Measurements from ENCODE around the gene MAGED1.

DNA sequence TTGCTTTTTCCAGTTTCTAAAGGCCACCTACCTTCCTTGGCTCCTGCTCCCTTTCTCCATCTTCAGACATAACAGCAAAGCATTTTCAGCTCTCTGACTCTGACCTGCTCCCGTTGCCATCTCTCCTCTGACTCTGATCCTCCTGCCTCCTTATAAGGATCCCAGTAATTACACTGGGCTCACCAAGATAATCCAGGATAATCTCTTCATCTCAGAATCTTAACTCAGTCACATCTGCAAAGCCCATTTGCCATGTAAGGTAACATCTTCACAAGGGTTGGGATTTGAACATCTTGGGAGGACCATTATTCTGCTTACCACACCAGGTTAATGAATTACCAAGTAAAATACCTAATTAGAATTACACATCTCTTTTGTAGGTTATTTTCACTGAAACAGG is 41.3 kb upstream of the MAGED1 start:
- TF ChIP-seq, protein P1, sequence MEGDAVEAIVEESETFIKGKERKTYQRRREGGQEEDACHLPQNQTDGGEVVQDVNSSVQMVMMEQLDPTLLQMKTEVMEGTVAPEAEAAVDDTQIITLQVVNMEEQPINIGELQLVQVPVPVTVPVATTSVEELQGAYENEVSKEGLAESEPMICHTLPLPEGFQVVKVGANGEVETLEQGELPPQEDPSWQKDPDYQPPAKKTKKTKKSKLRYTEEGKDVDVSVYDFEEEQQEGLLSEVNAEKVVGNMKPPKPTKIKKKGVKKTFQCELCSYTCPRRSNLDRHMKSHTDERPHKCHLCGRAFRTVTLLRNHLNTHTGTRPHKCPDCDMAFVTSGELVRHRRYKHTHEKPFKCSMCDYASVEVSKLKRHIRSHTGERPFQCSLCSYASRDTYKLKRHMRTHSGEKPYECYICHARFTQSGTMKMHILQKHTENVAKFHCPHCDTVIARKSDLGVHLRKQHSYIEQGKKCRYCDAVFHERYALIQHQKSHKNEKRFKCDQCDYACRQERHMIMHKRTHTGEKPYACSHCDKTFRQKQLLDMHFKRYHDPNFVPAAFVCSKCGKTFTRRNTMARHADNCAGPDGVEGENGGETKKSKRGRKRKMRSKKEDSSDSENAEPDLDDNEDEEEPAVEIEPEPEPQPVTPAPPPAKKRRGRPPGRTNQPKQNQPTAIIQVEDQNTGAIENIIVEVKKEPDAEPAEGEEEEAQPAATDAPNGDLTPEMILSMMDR (IDR thresholded peaks at IDR 0.05) = no peak
- TF ChIP-seq TCF7L2 (IDR thresholded peaks at IDR 0.05; ENCODE audit: low read depth, low read length) (no peak), POLR2AphosphoS5 (IDR thresholded peaks at IDR 0.05; ENCODE audit: low read depth, low read length) (no peak), SIN3A (IDR thresholded peaks at IDR 0.05; ENCODE audit: borderline replicate concordance, insufficient read depth, low read depth, low read length) (no peak)
- TF ChIP-seq, protein P2, sequence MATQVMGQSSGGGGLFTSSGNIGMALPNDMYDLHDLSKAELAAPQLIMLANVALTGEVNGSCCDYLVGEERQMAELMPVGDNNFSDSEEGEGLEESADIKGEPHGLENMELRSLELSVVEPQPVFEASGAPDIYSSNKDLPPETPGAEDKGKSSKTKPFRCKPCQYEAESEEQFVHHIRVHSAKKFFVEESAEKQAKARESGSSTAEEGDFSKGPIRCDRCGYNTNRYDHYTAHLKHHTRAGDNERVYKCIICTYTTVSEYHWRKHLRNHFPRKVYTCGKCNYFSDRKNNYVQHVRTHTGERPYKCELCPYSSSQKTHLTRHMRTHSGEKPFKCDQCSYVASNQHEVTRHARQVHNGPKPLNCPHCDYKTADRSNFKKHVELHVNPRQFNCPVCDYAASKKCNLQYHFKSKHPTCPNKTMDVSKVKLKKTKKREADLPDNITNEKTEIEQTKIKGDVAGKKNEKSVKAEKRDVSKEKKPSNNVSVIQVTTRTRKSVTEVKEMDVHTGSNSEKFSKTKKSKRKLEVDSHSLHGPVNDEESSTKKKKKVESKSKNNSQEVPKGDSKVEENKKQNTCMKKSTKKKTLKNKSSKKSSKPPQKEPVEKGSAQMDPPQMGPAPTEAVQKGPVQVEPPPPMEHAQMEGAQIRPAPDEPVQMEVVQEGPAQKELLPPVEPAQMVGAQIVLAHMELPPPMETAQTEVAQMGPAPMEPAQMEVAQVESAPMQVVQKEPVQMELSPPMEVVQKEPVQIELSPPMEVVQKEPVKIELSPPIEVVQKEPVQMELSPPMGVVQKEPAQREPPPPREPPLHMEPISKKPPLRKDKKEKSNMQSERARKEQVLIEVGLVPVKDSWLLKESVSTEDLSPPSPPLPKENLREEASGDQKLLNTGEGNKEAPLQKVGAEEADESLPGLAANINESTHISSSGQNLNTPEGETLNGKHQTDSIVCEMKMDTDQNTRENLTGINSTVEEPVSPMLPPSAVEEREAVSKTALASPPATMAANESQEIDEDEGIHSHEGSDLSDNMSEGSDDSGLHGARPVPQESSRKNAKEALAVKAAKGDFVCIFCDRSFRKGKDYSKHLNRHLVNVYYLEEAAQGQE (IDR thresholded peaks at IDR 0.05; ENCODE audit: insufficient read depth in 1 of 2, low read depth in 2 of 2, low read length in 1 of 2) = no peak

Measured in Panc1 (cell line).